Measurements from ENCODE around the gene COL4A2.

COL4A2 gene

GRCh38 chr13:110354715-110355473 is 47.8 kb downstream of the COL4A2 start:
- H3K79me1 ChIP-seq (ENCODE audit: low read depth, low read length), result peaks cover 10% of the 10 kb centered on the region

GRCh38 chr13:110356362-110356761 is 49.3 kb downstream of the COL4A2 start:
- H3K14ac ChIP-seq (ENCODE audit: low read length), result no peak overlapping the region
- no peak overlapping the region for H2BK5ac ChIP-seq (ENCODE audit: low read length)
- H2BK12ac ChIP-seq (ENCODE audit: low read length), result no peak overlapping the region
- H3K9me3 ChIP-seq (replicated peaks in 1 of 2; ENCODE audit: control insufficient read depth in 2 of 2, insufficient read depth in 1 of 2, low read depth in 1 of 2, low read length in 2 of 2), result no peaks in the 10 kb centered on the region
- no peak overlapping the region for H4K91ac ChIP-seq (ENCODE audit: low read depth, low read length, poor library complexity)
- no peak for DNase-seq (ENCODE audit: low spot score)
- H2AFZ ChIP-seq (ENCODE audit: low read length), result no peak overlapping the region
- H3K4me1 ChIP-seq (ENCODE audit: control insufficient read depth in 2 of 2, insufficient read depth in 1 of 2, low read depth in 1 of 2, low read length in 2 of 2), result peaks cover 0 to 5% of the 10 kb centered on the region in 2 donors
- no peak overlapping the region for H2AK5ac ChIP-seq (ENCODE audit: low read depth, low read length)
- no CpG with 5 or more reads among the region's 12 CpGs for WGBS, 2 donors (ENCODE audit: extremely low coverage in 2 of 2, insufficient read length in 2 of 2, insufficient replicate concordance in 1 of 2)
- H3K4me2 ChIP-seq (ENCODE audit: insufficient read depth, low read length, poor library complexity, severe bottlenecking), result no peak overlapping the region
- no peak overlapping the region for H3K4me3 ChIP-seq (ENCODE audit: low read length in 2 of 2)
- H3K4ac ChIP-seq (ENCODE audit: low read length), result no peak overlapping the region
- peaks cover 10% of the 10 kb centered on the region for H3K79me1 ChIP-seq (ENCODE audit: low read depth, low read length)
- H3K27me3 ChIP-seq (ENCODE audit: control insufficient read depth in 3 of 3, insufficient read depth in 3 of 3, low read depth in 1 of 3, low read length in 3 of 3), result no peaks in the 10 kb centered on the region
- H4K8ac ChIP-seq (ENCODE audit: low read depth, low read length), result no peak overlapping the region
- no peak overlapping the region for H3K27ac ChIP-seq (replicated peaks; ENCODE audit: low read length)
- peaks cover 7 to 47% of the 10 kb centered on the region in 2 donors for H3K36me3 ChIP-seq (replicated peaks in 1 of 2; ENCODE audit: control insufficient read depth in 2 of 2, insufficient read depth in 2 of 2, low read length in 2 of 2)
- H3K18ac ChIP-seq (ENCODE audit: low read length), result no peak overlapping the region
- no peak overlapping the region for H3K9ac ChIP-seq (ENCODE audit: low read depth, low read length, poor library complexity)
- H3K23ac ChIP-seq (ENCODE audit: low read depth, low read length, poor library complexity), result no peak overlapping the region
- H2BK120ac ChIP-seq (ENCODE audit: low read depth, low read length), result no peak overlapping the region
- H2BK15ac ChIP-seq (ENCODE audit: low read length), result no peak overlapping the region

More at GRCh38 chr13:110354715-110355473, 47.8 kb downstream of the COL4A2 start:
- Histone ChIP-seq H3K9me3 (replicated peaks in 1 of 2; ENCODE audit: control insufficient read depth in 2 of 2, insufficient read depth in 1 of 2, low read depth in 1 of 2, low read length in 2 of 2) (no peaks in the 10 kb centered on the region), H3K36me3 (replicated peaks in 1 of 2; ENCODE audit: control insufficient read depth in 2 of 2, insufficient read depth in 2 of 2, low read length in 2 of 2) (peaks cover 5 to 32% of the 10 kb centered on the region in 2 donors), H2BK15ac (ENCODE audit: low read length) (no peak overlapping the region), H3K4me2 (ENCODE audit: insufficient read depth, low read length, poor library complexity, severe bottlenecking) (no peak overlapping the region), H4K91ac (ENCODE audit: low read depth, low read length, poor library complexity) (no peak overlapping the region), H3K14ac (ENCODE audit: low read length) (no peak overlapping the region), H3K9ac (ENCODE audit: low read depth, low read length, poor library complexity) (no peak overlapping the region), H2AFZ (ENCODE audit: low read length) (no peak overlapping the region), H3K27ac (replicated peaks; ENCODE audit: low read length) (no peak overlapping the region), H4K8ac (ENCODE audit: low read depth, low read length) (no peak overlapping the region), H3K23ac (ENCODE audit: low read depth, low read length, poor library complexity) (no peak overlapping the region), H2AK5ac (ENCODE audit: low read depth, low read length) (no peak overlapping the region), H3K4me1 (ENCODE audit: control insufficient read depth in 2 of 2, insufficient read depth in 1 of 2, low read depth in 1 of 2, low read length in 2 of 2) (peaks cover 3 to 6% of the 10 kb centered on the region in 2 donors), H3K27me3 (ENCODE audit: control insufficient read depth in 3 of 3, insufficient read depth in 3 of 3, low read depth in 1 of 3, low read length in 3 of 3) (no peaks in the 10 kb centered on the region), H2BK120ac (ENCODE audit: low read depth, low read length) (no peak overlapping the region), H3K4me3 (ENCODE audit: low read length in 2 of 2) (no peak overlapping the region), H3K18ac (ENCODE audit: low read length) (no peak overlapping the region), H2BK12ac (ENCODE audit: low read length) (no peak overlapping the region), H2BK5ac (ENCODE audit: low read length) (no peak overlapping the region), H3K4ac (ENCODE audit: low read length) (no peak overlapping the region)
- no peak for DNase-seq (ENCODE audit: low spot score)
- no CpG with 5 or more reads among the region's 5 CpGs for WGBS, 2 donors (ENCODE audit: extremely low coverage in 2 of 2, insufficient read length in 2 of 2, insufficient replicate concordance in 1 of 2)

GRCh38 chr13:110358381-110358780 is 51.3 kb downstream of the COL4A2 start:
- no peak overlapping the region for H2BK15ac ChIP-seq (ENCODE audit: low read length)
- H3K4me3 ChIP-seq (ENCODE audit: low read length in 2 of 2), result no peak overlapping the region
- no peak overlapping the region for H3K4me2 ChIP-seq (ENCODE audit: insufficient read depth, low read length, poor library complexity, severe bottlenecking)
- no peak overlapping the region for H2BK12ac ChIP-seq (ENCODE audit: low read length)
- DNase-seq (ENCODE audit: low spot score), result no peak
- H3K9ac ChIP-seq (ENCODE audit: low read depth, low read length, poor library complexity), result no peak overlapping the region
- peaks cover 12 to 59% of the 10 kb centered on the region in 2 donors for H3K36me3 ChIP-seq (replicated peaks in 1 of 2; ENCODE audit: control insufficient read depth in 2 of 2, insufficient read depth in 2 of 2, low read length in 2 of 2)
- H2AK5ac ChIP-seq (ENCODE audit: low read depth, low read length), result no peak overlapping the region
- H2AFZ ChIP-seq (ENCODE audit: low read length), result no peak overlapping the region
- H3K4me1 ChIP-seq (ENCODE audit: control insufficient read depth in 2 of 2, insufficient read depth in 1 of 2, low read depth in 1 of 2, low read length in 2 of 2), result peaks cover 0 to 5% of the 10 kb centered on the region in 2 donors
- no peaks in the 10 kb centered on the region for H3K9me3 ChIP-seq (replicated peaks in 1 of 2; ENCODE audit: control insufficient read depth in 2 of 2, insufficient read depth in 1 of 2, low read depth in 1 of 2, low read length in 2 of 2)
- H3K23ac ChIP-seq (ENCODE audit: low read depth, low read length, poor library complexity), result no peak overlapping the region
- no peak overlapping the region for H4K91ac ChIP-seq (ENCODE audit: low read depth, low read length, poor library complexity)
- H3K79me1 ChIP-seq (ENCODE audit: low read depth, low read length), result peaks cover 3% of the 10 kb centered on the region
- no peak overlapping the region for H2BK120ac ChIP-seq (ENCODE audit: low read depth, low read length)
- H3K27me3 ChIP-seq (ENCODE audit: control insufficient read depth in 3 of 3, insufficient read depth in 3 of 3, low read depth in 1 of 3, low read length in 3 of 3), result no peaks in the 10 kb centered on the region
- H3K27ac ChIP-seq (replicated peaks; ENCODE audit: low read length), result no peak overlapping the region
- no peak overlapping the region for H3K4ac ChIP-seq (ENCODE audit: low read length)
- no CpG with 5 or more reads among the region's 4 CpGs for WGBS, 2 donors (ENCODE audit: extremely low coverage in 2 of 2, insufficient read length in 2 of 2, insufficient replicate concordance in 1 of 2)
- H2BK5ac ChIP-seq (ENCODE audit: low read length), result no peak overlapping the region
- H3K14ac ChIP-seq (ENCODE audit: low read length), result no peak overlapping the region
- no peak overlapping the region for H3K18ac ChIP-seq (ENCODE audit: low read length)
- H4K8ac ChIP-seq (ENCODE audit: low read depth, low read length), result no peak overlapping the region

GRCh38 chr13:110359840-110360301 is 52.8 kb downstream of the COL4A2 start:
- Histone ChIP-seq H2BK15ac (ENCODE audit: low read length) (no peak overlapping the region), H3K27ac (replicated peaks; ENCODE audit: low read length) (no peak overlapping the region), H3K4ac (ENCODE audit: low read length) (no peak overlapping the region), H2BK120ac (ENCODE audit: low read depth, low read length) (no peak overlapping the region), H3K9ac (ENCODE audit: low read depth, low read length, poor library complexity) (no peak overlapping the region), H3K27me3 (ENCODE audit: control insufficient read depth in 3 of 3, insufficient read depth in 3 of 3, low read depth in 1 of 3, low read length in 3 of 3) (no peaks in the 10 kb centered on the region), H4K91ac (ENCODE audit: low read depth, low read length, poor library complexity) (no peak overlapping the region), H3K14ac (ENCODE audit: low read length) (no peak overlapping the region), H2BK12ac (ENCODE audit: low read length) (no peak overlapping the region), H2BK5ac (ENCODE audit: low read length) (no peak overlapping the region), H3K18ac (ENCODE audit: low read length) (no peak overlapping the region), H3K79me1 (ENCODE audit: low read depth, low read length) (peaks cover 3% of the 10 kb centered on the region), H3K9me3 (replicated peaks in 1 of 2; ENCODE audit: control insufficient read depth in 2 of 2, insufficient read depth in 1 of 2, low read depth in 1 of 2, low read length in 2 of 2) (no peaks in the 10 kb centered on the region), H3K4me3 (ENCODE audit: low read length in 2 of 2) (no peak overlapping the region), H2AK5ac (ENCODE audit: low read depth, low read length) (no peak overlapping the region), H3K36me3 (replicated peaks in 1 of 2; ENCODE audit: control insufficient read depth in 2 of 2, insufficient read depth in 2 of 2, low read length in 2 of 2) (peaks cover 12 to 72% of the 10 kb centered on the region in 2 donors), H3K23ac (ENCODE audit: low read depth, low read length, poor library complexity) (no peak overlapping the region), H4K8ac (ENCODE audit: low read depth, low read length) (no peak overlapping the region), H2AFZ (ENCODE audit: low read length) (no peak overlapping the region), H3K4me2 (ENCODE audit: insufficient read depth, low read length, poor library complexity, severe bottlenecking) (no peak overlapping the region), H3K4me1 (ENCODE audit: control insufficient read depth in 2 of 2, insufficient read depth in 1 of 2, low read depth in 1 of 2, low read length in 2 of 2) (peaks cover 0 to 5% of the 10 kb centered on the region in 2 donors)
- no CpG with 5 or more reads among the region's 7 CpGs for WGBS, 2 donors (ENCODE audit: extremely low coverage in 2 of 2, insufficient read length in 2 of 2, insufficient replicate concordance in 1 of 2)
- DNase-seq (ENCODE audit: low spot score), result no peak
